GM23338 (cell line): ENCODE results near the gene TPP2. TPM values are rescaled to one million over a fixed set of nuclear protein-coding genes. Genes with fewer than 3 reads are reported as not detected.

Source experiments
- ATAC-seq: fragments of 200-7000 bp; cut with Tn5 transposase; 3 replicates; pipeline ENCODE4 v1.9.1; 2020
- DNase-seq: peaks from one replicate; pipeline ENCODE4 v3.0.0-alpha.2; 2015; ENCODE audit warnings: low spot score
- H2AFZ ChIP-seq: fragments of 200-600 bp; sonication (generic); 2 replicates; pipeline ENCODE4 v1.8.0; 2016; ENCODE audit warnings: antibody characterized with exemption, mild to moderate bottlenecking, moderate library complexity
- H3F3A ChIP-seq: fragments of 200-600 bp; sonication (generic); replicated peaks from 2 replicates; pipeline ENCODE4 v1.8.0; 2017; ENCODE audit warnings: antibody characterized with exemption, mixed run types, low read depth
- H3K27ac ChIP-seq: fragments of 200-600 bp; sonication (generic); 2 replicates; pipeline ENCODE4 v1.6.1; 2016; ENCODE audit warnings: low read depth
- H3K27me3 ChIP-seq: fragments of 200-600 bp; sonication (generic); 2 replicates; pipeline ENCODE4 v1.8.0; 2016; ENCODE audit warnings: mild to moderate bottlenecking, mixed run types, moderate library complexity; ENCODE audit not compliant: insufficient read depth
- H3K36me3 ChIP-seq: fragments of 200-600 bp; sonication (generic); 2 replicates; pipeline ENCODE4 v1.8.0; 2016; ENCODE audit warnings: mild to moderate bottlenecking; ENCODE audit not compliant: insufficient read depth
- H3K4me1 ChIP-seq: fragments of 200-600 bp; sonication (generic); 2 replicates; pipeline ENCODE4 v1.8.0; 2016; ENCODE audit warnings: mild to moderate bottlenecking, moderate library complexity; ENCODE audit not compliant: insufficient read depth
- H3K4me2 ChIP-seq: fragments of 200-600 bp; sonication (generic); 2 replicates; pipeline ENCODE4 v1.7.1; 2017; ENCODE audit warnings: mixed run types
- H3K4me3 ChIP-seq: fragments of 200-600 bp; sonication (generic); 2 replicates; pipeline ENCODE4 v1.6.1; 2016; ENCODE audit warnings: mixed run types
- H3K79me2 ChIP-seq: fragments of 200-600 bp; sonication (generic); replicated peaks from 2 replicates; pipeline ENCODE4 v1.8.0; 2017; ENCODE audit warnings: mild to moderate bottlenecking; ENCODE audit not compliant: insufficient read depth
- H3K9me2 ChIP-seq: fragments of 200-600 bp; sonication (generic); 2 replicates; pipeline ENCODE4 v1.8.0; 2017; ENCODE audit not compliant: insufficient read depth
- H4K20me1 ChIP-seq: fragments of 200-600 bp; sonication (generic); replicated peaks from 2 replicates; pipeline ENCODE4 v1.8.0; 2017; ENCODE audit warnings: mild to moderate bottlenecking; ENCODE audit not compliant: insufficient read depth
- H3K27ac Mint-ChIP-seq: 2 replicates; pipeline ENCODE4 v1.8.0; 2020; ENCODE audit warnings: inconsistent platforms, mild to moderate bottlenecking, moderate library complexity, mixed read lengths
- H3K27me3 Mint-ChIP-seq: 3 replicates; pipeline ENCODE4 v1.8.0; 2022; ENCODE audit warnings: low read depth, mild to moderate bottlenecking, moderate library complexity, mixed read lengths, inconsistent platforms; ENCODE audit not compliant: insufficient read depth, poor library complexity
- H3K36me3 Mint-ChIP-seq: 3 replicates; pipeline ENCODE4 v1.8.0; 2021; ENCODE audit warnings: low read depth, mild to moderate bottlenecking, inconsistent platforms, moderate library complexity, mixed read lengths
- H3K4me1 Mint-ChIP-seq: 3 replicates; pipeline ENCODE4 v1.8.0; 2020; ENCODE audit warnings: mild to moderate bottlenecking, inconsistent platforms, mixed read lengths
- H3K4me3 Mint-ChIP-seq: 3 replicates; pipeline ENCODE4 v1.8.0; 2021; ENCODE audit warnings: moderate library complexity, mild to moderate bottlenecking, inconsistent platforms, mixed read lengths
- H3K9me3 Mint-ChIP-seq: 3 replicates; pipeline ENCODE4 v1.8.0; 2020; ENCODE audit warnings: moderate library complexity, mild to moderate bottlenecking, inconsistent platforms, mixed read lengths
- CREB1 ChIP-seq: fragments of 250-450 bp; sonication (Bioruptor Pico); IDR thresholded peaks from 2 replicates; pipeline ENCODE4 v1.5.0; 2020; ENCODE audit warnings: low read depth, mild to moderate bottlenecking, moderate library complexity
- CTCF ChIP-seq, 2 experiments: fragments of 200-600 bp in 1 of 2; sonication (generic) in 1 of 2; conservative IDR thresholded peaks; 2 replicates each; pipeline versions ENCODE4 v1.5.1 to v1.6.1; 2016 to 2017; ENCODE audit warnings: antibody characterized with exemption in 2 of 2, low read depth in 2 of 2, mild to moderate bottlenecking in 2 of 2, moderate library complexity in 1 of 2
- ETS1 ChIP-seq: IDR thresholded peaks from 2 replicates; pipeline ENCODE4 v1.6.1; 2016; ENCODE audit warnings: antibody characterized with exemption
- EZH2 ChIP-seq: fragments of 200-600 bp; sonication (generic); IDR thresholded peaks from one replicate; pipeline ENCODE4 v1.8.0; 2017; ENCODE audit warnings: antibody characterized with exemption, mild to moderate bottlenecking, low read depth; ENCODE audit not compliant: unreplicated experiment
- EZH2phosphoT487 ChIP-seq: fragments of 200-600 bp; sonication (generic); IDR thresholded peaks from one replicate; pipeline ENCODE4 v1.8.1; 2018; ENCODE audit warnings: antibody characterized with exemption; ENCODE audit not compliant: unreplicated experiment
- JUNB ChIP-seq: IDR thresholded peaks from one replicate; pipeline ENCODE4 v1.6.1; 2016; ENCODE audit warnings: antibody characterized with exemption; ENCODE audit not compliant: unreplicated experiment
- NANOG ChIP-seq: IDR thresholded peaks from 2 replicates; pipeline ENCODE4 v1.6.1; 2016; ENCODE audit warnings: antibody characterized with exemption, borderline replicate concordance
- POLR2AphosphoS5 ChIP-seq: IDR thresholded peaks from 2 replicates; pipeline ENCODE4 v1.6.1; 2016; ENCODE audit warnings: antibody characterized with exemption, low read depth
- REST ChIP-seq: IDR thresholded peaks from one replicate; pipeline ENCODE4 v1.6.1; 2018; ENCODE audit warnings: antibody characterized with exemption; ENCODE audit not compliant: unreplicated experiment
- STAT1 ChIP-seq: IDR thresholded peaks from one replicate; pipeline ENCODE4 v1.6.1; 2016; ENCODE audit warnings: antibody characterized with exemption; ENCODE audit not compliant: unreplicated experiment
- ZNF114 ChIP-seq: fragments of 250-450 bp; sonication (Bioruptor Pico); IDR thresholded peaks from 2 replicates; pipeline ENCODE4 v1.5.0; 2020; ENCODE audit warnings: mild to moderate bottlenecking, moderate library complexity
- ZNF331 ChIP-seq: fragments of 250-450 bp; sonication (Bioruptor Pico); IDR thresholded peaks from 2 replicates; pipeline ENCODE4 v1.5.0; 2020; ENCODE audit warnings: low read depth, mild to moderate bottlenecking, moderate library complexity
- polyA plus RNA-seq: library from polyadenylated mRNA; unstranded; fragments of >200 nt; fragmentation: Nextera tagmentation; extraction: Ambion mirVana; gene quantifications from 2 replicates; pipeline ENCODE4 v1.2.1, GENCODE V29; 2016
- total RNA-seq: library from RNA; depleted of rRNA; stranded (reverse); fragments of >200 nt; shearing (Covaris generic); gene quantifications from 2 replicates; pipeline ENCODE4 v1.2.3, GENCODE V29; 2014

Gene TPP2
- total and polyA plus RNA-seq, 2 experiments from 2014 or later: 56.6 to 111 TPM

GRCh38 chr13:102667911-102668310, 71.1 kb downstream of the TPP2 start (continued):
- no peak for TF ChIP-seq CTCF (conservative IDR thresholded peaks at IDR 0.05; ENCODE audit: low read depth in 2 of 2)

- Histone ChIP-seq H2AFZ (no peak overlapping the region), H4K20me1 (no peaks in the 10 kb centered on the region; the same call in 1 of the 2 replicates), H3K79me2 (no peaks in the 10 kb centered on the region), H3K9me2 (0 out of 2 replicates have a peak, but pooled peaks cover 3% of the 10 kb centered on the region), H3K36me3 (peaks cover 54% of the 10 kb centered on the region), H3K4me1 (0 out of 2 replicates have a peak, but pooled peaks cover 6% of the 10 kb centered on the region), H3K27ac (no peak overlapping the region; the same call in 1 of the 2 replicates), H3K27me3 (no peaks in the 10 kb centered on the region), H3F3A (no peaks in the 10 kb centered on the region), H3K4me2 (no peak overlapping the region), H3K4me3 (no peak overlapping the region)
- peaks cover 14% of the 10 kb centered on the region; the same call in 2 of the 3 replicates for H3K4me1 Mint-ChIP-seq
- H3K9me3 Mint-ChIP-seq: peaks cover 40% of the 10 kb centered on the region
- no peak overlapping the region for H3K4me3 Mint-ChIP-seq
- ATAC-seq (no peak), DNase-seq (no peak)
- peaks cover 82% of the 10 kb centered on the region for H3K36me3 Mint-ChIP-seq
- no peak overlapping the region; the same call in 1 of the 2 replicates for H3K27ac Mint-ChIP-seq
- peaks cover 1% of the 10 kb centered on the region for H3K27me3 Mint-ChIP-seq
- TF ChIP-seq ZNF114 (CRISPR knock-in tag): no peak
- no peak for TF ChIP-seq CTCF (conservative IDR thresholded peaks at IDR 0.05; ENCODE audit: low read depth in 2 of 2)
- TF ChIP-seq ZNF331: no peak
- no peak for TF ChIP-seq JUNB
- TF ChIP-seq NANOG: no peak
- no peak for TF ChIP-seq POLR2AphosphoS5
- TF ChIP-seq EZH2phosphoT487: no peak
- no peak for TF ChIP-seq REST
- no peak for TF ChIP-seq EZH2
- no peak for TF ChIP-seq STAT1
- no peak for TF ChIP-seq CREB1 (CRISPR knock-in tag)
- no peak for TF ChIP-seq ETS1
These were observed 73.3 kb downstream of the TPP2 start for GRCh38 chr13:102670130-102670529.
